ENCODE data around the gene CACNA1E.

- TF ChIP-seq CTCF (IDR thresholded peaks at IDR 0.05) (no peak), POLR2A (IDR thresholded peaks at IDR 0.05) (no peak)
These were observed 147.1 kb downstream of the CACNA1E start for GRCh38 chr1:181630398-181630797.

Data from Peyer's patch (tissue), 4 donors.